OCI-LY7 (cell line): Measurements from ENCODE around the gene DENND1A. TPM values are rescaled to one million over a fixed set of nuclear protein-coding genes. Genes with fewer than 3 reads are reported as not detected.

Source experiments
- BruUV-seq: library from RNA; stranded (reverse); fragments of 400-500 nt; replicated peaks from 2 replicates; lab custom pipeline; 2021; lab: Mats Ljungman, UMichigan
- CTCF ChIA-PET: fragments of 300-600 bp; sonication (Branson Sonifier 250); formaldehyde crosslinking; loops from one replicate; lab custom pipeline; 2022; ENCODE audit warnings: antibody characterized with exemption; ENCODE audit not compliant: unreplicated experiment; lab: Charles Lee
- POLR2A ChIA-PET: fragments of 300-600 bp; sonication (Branson Sonifier 250); formaldehyde crosslinking; loops from one replicate; lab custom pipeline; 2022; ENCODE audit warnings: antibody characterized with exemption; lab: Charles Lee
- DNase-seq: peaks from one replicate; pipeline ENCODE4 v3.0.0-alpha.2; 2015; ENCODE audit warnings: low spot score
- H2AFZ ChIP-seq: fragments of 200-600 bp; sonication (generic), shearing (Covaris generic); 2 replicates; pipeline ENCODE4 v1.6.1; 2014; ENCODE audit warnings: mild to moderate bottlenecking, antibody characterized with exemption, low read length, moderate library complexity
- H3K27ac ChIP-seq: fragments of 200-600 bp; sonication (generic); 2 replicates; pipeline ENCODE4 v1.5.1; 2014; ENCODE audit warnings: mixed run types, low read depth, mild to moderate bottlenecking, moderate library complexity, low read length, inconsistent platforms; ENCODE audit not compliant: poor library complexity, severe bottlenecking
- H3K36me3 ChIP-seq: fragments of 200-600 bp; sonication (generic); 2 replicates; pipeline ENCODE4 v1.6.1; 2014; ENCODE audit warnings: mild to moderate bottlenecking, antibody characterized with exemption, low read length, moderate library complexity, mixed read lengths; ENCODE audit not compliant: insufficient read depth
- H3K4me1 ChIP-seq: fragments of 200-600 bp; sonication (generic); 2 replicates; pipeline ENCODE4 v1.5.1; 2014; ENCODE audit warnings: mild to moderate bottlenecking, low read length; ENCODE audit not compliant: insufficient read depth, poor library complexity, severe bottlenecking
- H3K4me2 ChIP-seq: fragments of 200-600 bp; sonication (generic); 2 replicates; pipeline ENCODE4 v1.6.1; 2014; ENCODE audit warnings: mild to moderate bottlenecking, low read length
- H3K4me3 ChIP-seq: fragments of 200-600 bp; sonication (generic); 2 replicates; pipeline ENCODE4 v1.5.1; 2014; ENCODE audit warnings: mild to moderate bottlenecking, low read depth, low read length; ENCODE audit not compliant: poor library complexity, severe bottlenecking
- H3K79me2 ChIP-seq: fragments of 200-600 bp; sonication (generic); 2 replicates; pipeline ENCODE4 v1.6.1; 2016; ENCODE audit warnings: low read depth, mild to moderate bottlenecking, low read length, moderate library complexity, mixed read lengths; ENCODE audit not compliant: insufficient read depth
- H3K9me2 ChIP-seq: fragments of 200-600 bp; sonication (generic); 2 replicates; pipeline ENCODE4 v1.6.1; 2016; ENCODE audit warnings: mild to moderate bottlenecking, low read length, mixed read lengths; ENCODE audit not compliant: insufficient read depth
- H3K9me3 ChIP-seq: fragments of 200-600 bp; sonication (generic); 2 replicates; pipeline ENCODE4 v1.6.1; 2014; ENCODE audit warnings: mild to moderate bottlenecking, mixed run types, low read length, mixed read lengths
- H4K20me1 ChIP-seq: fragments of 200-600 bp; sonication (generic); 2 replicates; pipeline ENCODE4 v1.6.1; 2014; ENCODE audit warnings: mild to moderate bottlenecking, antibody characterized with exemption, low read length, moderate library complexity, mixed read lengths; ENCODE audit not compliant: insufficient read depth
- EZH2phosphoT487 ChIP-seq: fragments of 200-600 bp; sonication (generic); IDR thresholded peaks from 2 replicates; pipeline ENCODE4 v1.6.1; 2018; ENCODE audit warnings: low read depth, borderline replicate concordance, mild to moderate bottlenecking, mixed run types, antibody characterized with exemption, low read length, moderate library complexity, mixed read lengths
- intact Hi-C: fragments of 100-400 bp; cut with micrococcal nuclease; formaldehyde crosslinking; loops from one replicate; pipeline ENCODE4 v1.10.0; 2022; ENCODE audit not compliant: unreplicated experiment
- total RNA-seq, 2 experiments: library from RNA; depleted of rRNA in 1 of 2; stranded (reverse); fragments of >200 nt in 1 of 2; shearing (Covaris generic) in 1 of 2; gene quantifications; 2 replicates each; pipeline ENCODE4 v1.2.3, GENCODE V29; 2014 to 2022
- TF ChIP-seq, protein P1 (sequence below): fragments of 200-600 bp; sonication (generic); conservative IDR thresholded peaks from 2 replicates; pipeline ENCODE4 v1.5.1; 2014; ENCODE audit warnings: mild to moderate bottlenecking, antibody characterized with exemption, low read length, moderate library complexity, mixed read lengths

Gene DENND1A
- total RNA-seq, 2 experiments from 2014 or later: 17.9 to 36.3 TPM

- Histone ChIP-seq H3K36me3 (no peaks in the 10 kb centered on the region), H3K9me3 (no peaks in the 10 kb centered on the region), H3K4me2 (no peak overlapping the region), H3K9me2 (no peaks in the 10 kb centered on the region), H3K79me2 (no peaks in the 10 kb centered on the region), H3K27ac (no peak overlapping the region), H4K20me1 (no peaks in the 10 kb centered on the region), H3K4me3 (no peak overlapping the region), H3K4me1 (no peaks in the 10 kb centered on the region), H2AFZ (no peak overlapping the region)
- CTCF ChIA-PET: no interaction called here
- TF ChIP-seq, protein P1, sequence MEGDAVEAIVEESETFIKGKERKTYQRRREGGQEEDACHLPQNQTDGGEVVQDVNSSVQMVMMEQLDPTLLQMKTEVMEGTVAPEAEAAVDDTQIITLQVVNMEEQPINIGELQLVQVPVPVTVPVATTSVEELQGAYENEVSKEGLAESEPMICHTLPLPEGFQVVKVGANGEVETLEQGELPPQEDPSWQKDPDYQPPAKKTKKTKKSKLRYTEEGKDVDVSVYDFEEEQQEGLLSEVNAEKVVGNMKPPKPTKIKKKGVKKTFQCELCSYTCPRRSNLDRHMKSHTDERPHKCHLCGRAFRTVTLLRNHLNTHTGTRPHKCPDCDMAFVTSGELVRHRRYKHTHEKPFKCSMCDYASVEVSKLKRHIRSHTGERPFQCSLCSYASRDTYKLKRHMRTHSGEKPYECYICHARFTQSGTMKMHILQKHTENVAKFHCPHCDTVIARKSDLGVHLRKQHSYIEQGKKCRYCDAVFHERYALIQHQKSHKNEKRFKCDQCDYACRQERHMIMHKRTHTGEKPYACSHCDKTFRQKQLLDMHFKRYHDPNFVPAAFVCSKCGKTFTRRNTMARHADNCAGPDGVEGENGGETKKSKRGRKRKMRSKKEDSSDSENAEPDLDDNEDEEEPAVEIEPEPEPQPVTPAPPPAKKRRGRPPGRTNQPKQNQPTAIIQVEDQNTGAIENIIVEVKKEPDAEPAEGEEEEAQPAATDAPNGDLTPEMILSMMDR: no peak
- no peak for TF ChIP-seq EZH2phosphoT487
- no TSS peak for BruUV-seq
- intact Hi-C loops: no loop called here
- POLR2A ChIA-PET: no interaction called here
- no peak for DNase-seq
Measured at GRCh38 chr9:123394291-123395235, 535.4 kb downstream of the DENND1A start.

- no peak overlapping the region for H2AFZ ChIP-seq
- H4K20me1 ChIP-seq: no peaks in the 10 kb centered on the region
- no peaks in the 10 kb centered on the region for H3K79me2 ChIP-seq
- CTCF ChIA-PET: no interaction called here
- no peak for DNase-seq
- no TSS peak for BruUV-seq
- no peak overlapping the region for H3K4me3 ChIP-seq
- H3K4me1 ChIP-seq: no peaks in the 10 kb centered on the region
- TF ChIP-seq, protein P1: no peak
- TF ChIP-seq EZH2phosphoT487: no peak
- no peaks in the 10 kb centered on the region for H3K9me3 ChIP-seq
- intact Hi-C loops: no loop called here
- no peaks in the 10 kb centered on the region for H3K9me2 ChIP-seq
- H3K36me3 ChIP-seq: no peaks in the 10 kb centered on the region
- H3K27ac ChIP-seq: no peak overlapping the region
- H3K4me2 ChIP-seq: no peak overlapping the region
- POLR2A ChIA-PET: interaction anchor here (0.6 kb wide), 1 partner anchor 440 kb away, joined by 3 read pairs; no protein-coding TSS in a partner anchor
Measured at GRCh38 chr9:123392802-123393201, 537.1 kb downstream of the DENND1A start.

DNA sequence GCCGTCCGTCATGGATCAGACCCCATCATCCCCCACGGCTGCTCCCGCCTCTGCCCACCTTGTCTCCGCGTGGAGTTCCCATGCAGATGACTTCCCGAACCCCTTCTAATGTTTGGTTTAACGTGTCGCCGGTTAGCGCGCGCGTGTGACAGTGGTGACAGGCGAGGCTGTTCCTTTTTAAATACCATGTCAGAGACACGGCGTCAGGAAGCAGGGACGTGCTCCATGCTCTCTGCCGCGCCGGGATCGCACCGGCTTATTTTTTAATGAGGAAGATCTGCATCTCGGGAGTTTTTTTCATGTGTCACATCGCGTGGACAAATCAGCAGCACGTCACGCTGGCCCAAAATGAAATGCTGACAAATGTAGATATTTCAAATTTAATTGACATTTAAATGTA is 538.0 kb downstream of the DENND1A start:
- Histone ChIP-seq H3K4me3 (no peak overlapping the region), H3K9me2 (no peaks in the 10 kb centered on the region), H3K4me1 (no peaks in the 10 kb centered on the region), H3K9me3 (no peaks in the 10 kb centered on the region), H3K36me3 (no peaks in the 10 kb centered on the region), H4K20me1 (no peaks in the 10 kb centered on the region), H3K4me2 (no peak overlapping the region), H2AFZ (no peak overlapping the region), H3K27ac (no peak overlapping the region), H3K79me2 (no peaks in the 10 kb centered on the region)
- intact Hi-C loops: no loop called here
- TF ChIP-seq EZH2phosphoT487: no peak
- TF ChIP-seq, protein P1: no peak
- ChIA-PET POLR2A (interaction anchor here (0.6 kb wide), 1 partner anchor 68 kb away, joined by 4 read pairs; no protein-coding TSS in a partner anchor), CTCF (no interaction called here)
- DNase-seq: no peak
- BruUV-seq: no TSS peak
